HCT116 (cell line): ENCODE results near the gene DPP6. TPM values are rescaled to one million over a fixed set of nuclear protein-coding genes. Genes with fewer than 3 reads are reported as not detected.

Experiments
- ATAC-seq: fragments of 200-7000 bp; cut with Tn5 transposase; 2 replicates; pipeline ENCODE4 v1.9.1; 2020; ENCODE audit warnings: mild to moderate bottlenecking, moderate library complexity
- BruUV-seq: library from RNA; stranded (reverse); fragments of 400-500 nt; replicated peaks from 2 replicates; lab custom pipeline; 2021; lab: Mats Ljungman, UMichigan
- CTCF ChIA-PET: fragments of 300-600 bp; sonication (Branson Sonifier 250); formaldehyde crosslinking; loops from one replicate; lab custom pipeline; 2021; ENCODE audit warnings: antibody characterized with exemption; lab: Charles Lee
- POLR2A ChIA-PET: fragments of 300-600, 350-600 bp; sonication (Branson Sonifier 250); formaldehyde crosslinking; loops from one replicate; lab custom pipeline; 2021; ENCODE audit warnings: antibody characterized with exemption; lab: Charles Lee
- RAD21 ChIA-PET, 2 experiments: fragments of 300-600 bp; sonication (Branson Sonifier 250); formaldehyde crosslinking; loops; one replicate each; lab custom pipeline; 2023; ENCODE audit warnings: low total read pairs in 2 of 2; ENCODE audit not compliant: uncharacterized antibody in 2 of 2, unreplicated experiment in 2 of 2, low non-redundant PET in 1 of 2; lab: Charles Lee
- DNase-seq: peaks from one replicate; pipeline ENCODE4 v3.0.0-alpha.2; 2010; ENCODE audit warnings: low read depth, low spot score
- H2AFZ ChIP-seq: fragments of 200-600 bp; shearing (Covaris generic), sonication (generic); 2 replicates; pipeline ENCODE4 v1.6.1; 2017; ENCODE audit warnings: low read depth, mixed run types, mixed read lengths, antibody characterized with exemption, low read length; ENCODE audit not compliant: poor library complexity, severe bottlenecking
- H3K27ac ChIP-seq: 2 replicates; pipeline ENCODE4 v1.5.1; 2012; ENCODE audit warnings: low read depth, low read length
- H3K27me3 ChIP-seq: fragments of 200-600 bp; sonication (generic); 2 replicates; pipeline ENCODE4 v1.6.1; 2016; ENCODE audit warnings: mixed run types, low read length, mixed read lengths; ENCODE audit not compliant: insufficient read depth
- H3K36me3 ChIP-seq, 2 experiments: fragments of 200-500 bp in 1 of 2; fragments of 200-600 bp in 1 of 2; sonication (Bioruptor generic) in 1 of 2; sonication (generic) in 1 of 2; 2 replicates each; pipeline versions ENCODE4 v1.5.1 to v1.6.1; 2014 to 2016; ENCODE audit warnings: low read length in 2 of 2, inconsistent platforms in 1 of 2, mixed read lengths in 1 of 2, mixed run types in 1 of 2; ENCODE audit not compliant: insufficient read depth in 2 of 2, control insufficient read depth in 1 of 2
- H3K4me1 ChIP-seq, 2 experiments: fragments of 200-600 bp in 1 of 2; sonication (generic) in 1 of 2; 2 replicates each; pipeline versions ENCODE4 v1.5.1 to v1.6.1; 2012 to 2017; ENCODE audit warnings: low read length in 2 of 2, inconsistent platforms in 1 of 2, mild to moderate bottlenecking in 1 of 2, mixed read lengths in 1 of 2, mixed run types in 1 of 2, moderate library complexity in 1 of 2; ENCODE audit not compliant: insufficient read depth in 2 of 2, control insufficient read depth in 1 of 2
- H3K4me2 ChIP-seq: fragments of 200-600 bp; sonication (generic); 2 replicates; pipeline ENCODE4 v1.6.1; 2017; ENCODE audit warnings: mixed run types, low read length, mixed read lengths
- H3K4me3 ChIP-seq, 2 experiments: fragments of 200-600 bp in 1 of 2; sonication (generic) in 1 of 2; replicated peaks in 1 of 2; 2 replicates each; pipeline ENCODE4 v1.5.1; 2011 to 2016; ENCODE audit warnings: low read length in 2 of 2, control low read depth in 1 of 2, low read depth in 1 of 2, mild to moderate bottlenecking in 1 of 2, mixed read lengths in 1 of 2, mixed run types in 1 of 2
- H3K79me2 ChIP-seq: fragments of 200-600 bp; sonication (generic); 2 replicates; pipeline ENCODE4 v1.6.1; 2017; ENCODE audit warnings: mild to moderate bottlenecking, mixed run types, low read length, moderate library complexity, mixed read lengths; ENCODE audit not compliant: insufficient read depth
- H3K9ac ChIP-seq: fragments of 200-600 bp; sonication (generic); 2 replicates; pipeline ENCODE4 v1.6.1; 2016; ENCODE audit warnings: low read length, mixed read lengths
- H3K9me2 ChIP-seq: fragments of 200-600 bp; sonication (generic), shearing (Covaris generic); 2 replicates; pipeline ENCODE4 v1.6.1; 2017; ENCODE audit warnings: mixed run types, mild to moderate bottlenecking, moderate library complexity; ENCODE audit not compliant: insufficient read depth
- H3K9me3 ChIP-seq, 2 experiments: fragments of 200-500 bp in 1 of 2; fragments of 200-600 bp in 1 of 2; sonication (Bioruptor generic) in 1 of 2; sonication (generic) in 1 of 2; 2 replicates each; pipeline ENCODE4 v1.6.1; 2014 to 2017; ENCODE audit warnings: low read length in 2 of 2, mixed read lengths in 2 of 2, inconsistent platforms in 1 of 2, low read depth in 1 of 2, mild to moderate bottlenecking in 1 of 2, mixed run types in 1 of 2, moderate library complexity in 1 of 2; ENCODE audit not compliant: control insufficient read depth in 1 of 2, insufficient read depth in 1 of 2
- H4K20me1 ChIP-seq: fragments of 200-600 bp; sonication (generic), shearing (Covaris generic); 2 replicates; pipeline ENCODE4 v1.6.1; 2017; ENCODE audit warnings: mixed run types, mild to moderate bottlenecking, moderate library complexity; ENCODE audit not compliant: insufficient read depth
- EGR1 ChIP-seq: IDR thresholded peaks from 2 replicates; pipeline ENCODE4 v1.6.1; 2012; ENCODE audit warnings: low read depth
- ELF1 ChIP-seq: IDR thresholded peaks from 2 replicates; pipeline ENCODE4 v1.6.1; 2012; ENCODE audit warnings: low read depth, borderline replicate concordance
- EZH2phosphoT487 ChIP-seq: fragments of 200-600 bp; IDR thresholded peaks from 2 replicates; pipeline ENCODE4 v1.6.1; 2018; ENCODE audit warnings: antibody characterized with exemption, borderline replicate concordance
- JUND ChIP-seq: IDR thresholded peaks from 2 replicates; pipeline ENCODE4 v1.6.1; 2012
- POLR2A ChIP-seq: IDR thresholded peaks from 2 replicates; pipeline ENCODE4 v1.7.0; 2011; ENCODE audit warnings: borderline replicate concordance; ENCODE audit not compliant: insufficient read depth, insufficient read length; ENCODE audit errors: extremely low read depth
- REST ChIP-seq: IDR thresholded peaks from 2 replicates; pipeline ENCODE4 v1.6.1; 2012; ENCODE audit warnings: low read depth
- SIN3A ChIP-seq: IDR thresholded peaks from 2 replicates; pipeline ENCODE4 v1.6.1; 2012; ENCODE audit warnings: low read depth
- SRF ChIP-seq: IDR thresholded peaks from 2 replicates; pipeline ENCODE4 v1.6.1; 2012; ENCODE audit warnings: low read depth
- TCF7L2 ChIP-seq: IDR thresholded peaks from 2 replicates; pipeline ENCODE4 v1.7.0; 2011; ENCODE audit warnings: borderline replicate concordance, inconsistent platforms; ENCODE audit not compliant: insufficient read depth, insufficient read length; ENCODE audit errors: extremely low read depth
- YY1 ChIP-seq: IDR thresholded peaks from 2 replicates; pipeline ENCODE4 v1.6.1; 2011; ENCODE audit warnings: low read length, low read depth, moderate library complexity, mild to moderate bottlenecking; ENCODE audit not compliant: insufficient replicate concordance; ENCODE audit errors: extremely low read depth
- ZNF274 ChIP-seq: fragments of 200-500 bp; sonication (Bioruptor generic); IDR thresholded peaks from 2 replicates; pipeline ENCODE4 v1.6.1; 2014; ENCODE audit warnings: mild to moderate bottlenecking, low read depth, low read length, inconsistent platforms
- intact Hi-C: fragments of 100-400 bp; cut with micrococcal nuclease; formaldehyde crosslinking; loops from 2 replicates; pipeline ENCODE4 v1.10.0; 2022
- total RNA-seq: library from RNA; stranded (reverse); gene quantifications from one replicate; pipeline ENCODE4 v1.2.1, GENCODE V29; 2021; ENCODE audit not compliant: unreplicated experiment
- TF ChIP-seq, protein P1 (sequence below): IDR thresholded peaks from 2 replicates; pipeline ENCODE4 v1.6.1; 2011; ENCODE audit warnings: mild to moderate bottlenecking, low read length, moderate library complexity; ENCODE audit not compliant: insufficient replicate concordance; ENCODE audit errors: extremely low read depth
- TF ChIP-seq, protein P2 (sequence below): IDR thresholded peaks from 2 replicates; pipeline ENCODE4 v1.6.1; 2012

The DPP6 gene
- total RNA-seq, 1 experiment from 2014 or later = not detected

DNA sequence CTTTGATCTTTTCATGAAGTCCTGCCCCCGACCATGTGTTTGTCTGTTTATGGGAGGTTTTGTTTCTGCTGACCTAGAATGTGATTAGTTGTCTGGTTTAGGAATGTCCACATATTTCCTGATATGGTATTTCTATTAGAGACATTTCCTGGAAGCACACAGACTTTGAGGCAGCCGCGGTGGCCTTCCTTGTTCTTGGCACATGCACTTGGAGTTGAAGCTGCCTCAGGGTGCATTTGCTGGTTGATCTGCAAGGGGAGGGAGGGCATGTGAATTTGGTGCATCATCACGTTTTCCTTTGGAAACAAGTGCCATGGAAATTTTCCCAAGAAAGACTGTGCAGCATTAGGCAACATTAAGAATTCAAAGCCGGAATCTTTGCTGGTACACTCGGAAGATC is 622.0 kb downstream of the DPP6 start:
- no peak for DNase-seq
- BruUV-seq = no TSS peak
- ATAC-seq = no peak
- Histone ChIP-seq H3K4me3 (no peak overlapping the region), H3K9me2 (no peaks in the 10 kb centered on the region), H4K20me1 (no peaks in the 10 kb centered on the region), H3K4me1 (no peaks in the 10 kb centered on the region), H3K79me2 (no peaks in the 10 kb centered on the region), H3K27me3 (no peaks in the 10 kb centered on the region), H3K27ac (no peak overlapping the region), H3K9ac (no peak overlapping the region), H3K4me2 (no peak overlapping the region), H2AFZ (no peak overlapping the region), H3K36me3 (no peaks in the 10 kb centered on the region), H3K9me3 (no peaks in the 10 kb centered on the region; a peak in 1 of 4 replicates)
- ChIA-PET POLR2A (no interaction called here), CTCF (no interaction called here), RAD21 (no interaction called here)
- intact Hi-C loops = no loop called here
- TF ChIP-seq ZNF274 = no peak
- TF ChIP-seq, protein P1, sequence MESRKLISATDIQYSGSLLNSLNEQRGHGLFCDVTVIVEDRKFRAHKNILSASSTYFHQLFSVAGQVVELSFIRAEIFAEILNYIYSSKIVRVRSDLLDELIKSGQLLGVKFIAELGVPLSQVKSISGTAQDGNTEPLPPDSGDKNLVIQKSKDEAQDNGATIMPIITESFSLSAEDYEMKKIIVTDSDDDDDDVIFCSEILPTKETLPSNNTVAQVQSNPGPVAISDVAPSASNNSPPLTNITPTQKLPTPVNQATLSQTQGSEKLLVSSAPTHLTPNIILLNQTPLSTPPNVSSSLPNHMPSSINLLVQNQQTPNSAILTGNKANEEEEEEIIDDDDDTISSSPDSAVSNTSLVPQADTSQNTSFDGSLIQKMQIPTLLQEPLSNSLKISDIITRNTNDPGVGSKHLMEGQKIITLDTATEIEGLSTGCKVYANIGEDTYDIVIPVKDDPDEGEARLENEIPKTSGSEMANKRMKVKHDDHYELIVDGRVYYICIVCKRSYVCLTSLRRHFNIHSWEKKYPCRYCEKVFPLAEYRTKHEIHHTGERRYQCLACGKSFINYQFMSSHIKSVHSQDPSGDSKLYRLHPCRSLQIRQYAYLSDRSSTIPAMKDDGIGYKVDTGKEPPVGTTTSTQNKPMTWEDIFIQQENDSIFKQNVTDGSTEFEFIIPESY = no peak
- no peak for TF ChIP-seq SIN3A
- no peak for TF ChIP-seq TCF7L2
- TF ChIP-seq, protein P2, sequence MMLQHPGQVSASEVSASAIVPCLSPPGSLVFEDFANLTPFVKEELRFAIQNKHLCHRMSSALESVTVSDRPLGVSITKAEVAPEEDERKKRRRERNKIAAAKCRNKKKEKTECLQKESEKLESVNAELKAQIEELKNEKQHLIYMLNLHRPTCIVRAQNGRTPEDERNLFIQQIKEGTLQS = no peak
- TF ChIP-seq YY1 = no peak
- TF ChIP-seq REST = no peak
- TF ChIP-seq EGR1 = no peak
- TF ChIP-seq SRF = no peak
- TF ChIP-seq POLR2A = no peak
- no peak for TF ChIP-seq EZH2phosphoT487
- no peak for TF ChIP-seq JUND
- TF ChIP-seq ELF1 = no peak
